Peyer's patch (tissue), 4 donors: Measurements from ENCODE around the gene MAPK9.

Source experiments
- CTCF ChIP-seq, 6 experiments: fragments of 450-650 bp in 4 of 6; fragments of 200-600 bp in 2 of 6; sonication (generic) in 1 of 6; IDR thresholded peaks; one replicate each; pipeline ENCODE4 v1.5.1; 2017 to 2019; ENCODE audit warnings: antibody characterized with exemption in 6 of 6, mild to moderate bottlenecking in 3 of 6, moderate library complexity in 1 of 6
- POLR2A ChIP-seq, 2 donors: fragments of 450-650 bp; IDR thresholded peaks; one replicate each; pipeline ENCODE4 v1.5.1; 2017; ENCODE audit warnings: antibody characterized with exemption in 2 of 2, mild to moderate bottlenecking in 2 of 2, moderate library complexity in 2 of 2

GRCh38 chr5:180294913-180295555 lies 3.2 kb upstream of the MAPK9 start:
- TF ChIP-seq CTCF (IDR thresholded peaks at IDR 0.05): no peak
- TF ChIP-seq POLR2A (IDR thresholded peaks at IDR 0.05): no peak
